ENCODE results near the gene ALG11.

GRCh38 chr13:52027832-52028231, 15.6 kb downstream of the ALG11 start:
- TF ChIP-seq POLR2AphosphoS5 (IDR thresholded peaks at IDR 0.05) (no peak), CTCF (IDR thresholded peaks at IDR 0.05) (no peak), POLR2A (IDR thresholded peaks at IDR 0.05) (no peak)

Measured in suprapubic skin (tissue), 4 donors.